K562 (cell line): ENCODE measurements around the gene IL6R. TPM values are rescaled to one million over a fixed set of nuclear protein-coding genes. Genes with fewer than 3 reads are reported as not detected.

Experiments
- ATAC-seq: fragments of 200-7000 bp; cut with Tn5 transposase; 3 replicates; pipeline ENCODE4 v1.9.1; 2020; ENCODE audit warnings: moderate library complexity
- BruUV-seq: library from RNA; stranded (reverse); fragments of 400-500 nt; replicated peaks from 2 replicates; lab custom pipeline; 2021; lab: Mats Ljungman, UMichigan
- CTCF ChIA-PET: fragments of 300-600 bp; formaldehyde crosslinking; extraction: SDS; loops from one replicate; lab custom pipeline; 2021; ENCODE audit warnings: low intra/inter-chr PET ratio; lab: Yijun Ruan, JAX
- POLR2A ChIA-PET: fragments of 300-600, 350-650 bp; sonication (Branson Sonifier 250); formaldehyde crosslinking; extraction: SDS; loops from one replicate; lab custom pipeline; 2021; ENCODE audit warnings: antibody characterized with exemption, inconsistent platforms; lab: Yijun Ruan, JAX
- DNase-seq, 4 experiments: peaks; one replicate each; pipeline versions ENCODE4 v3.0.0 to v3.0.0-alpha.2; 2011 to 2018; ENCODE audit warnings: low spot score in 3 of 4, mixed read lengths in 3 of 4; ENCODE audit errors: extremely low read depth in 1 of 4
- FAIRE-seq: peaks from 2 replicates; lab custom pipeline; 2011; peaks lifted over from hg19 to GRCh38; lab: Jason Lieb, UNC
- H2AFZ ChIP-seq: 2 replicates; pipeline ENCODE4 v1.6.0; 2011; ENCODE audit warnings: low read depth, low read length, control low read depth, inconsistent platforms
- H3K27ac ChIP-seq: fragments of 200-600 bp; 3 replicates; pipeline ENCODE4 v1.8.0; 2011; ENCODE audit warnings: low read depth, mild to moderate bottlenecking, control low read depth, inconsistent platforms, low read length, moderate library complexity, mixed read lengths; ENCODE audit errors: extremely low read depth
- H3K27me3 ChIP-seq, 2 experiments: fragments of 300-600 bp in 1 of 2; 2 replicates in 1 of 2; 3 replicates in 1 of 2; pipeline versions ENCODE4 v1.6.0 to v1.8.0; 2011; ENCODE audit warnings: inconsistent platforms in 2 of 2, low read length in 2 of 2, mild to moderate bottlenecking in 1 of 2, mixed read lengths in 1 of 2, moderate library complexity in 1 of 2; ENCODE audit not compliant: control insufficient read depth in 2 of 2, insufficient read depth in 2 of 2
- H3K36me3 ChIP-seq: fragments of 300-600 bp; 3 replicates; pipeline ENCODE4 v1.8.0; 2011; ENCODE audit warnings: mild to moderate bottlenecking, low read length, inconsistent platforms; ENCODE audit not compliant: control insufficient read depth, insufficient read depth
- H3K4me1 ChIP-seq, 2 experiments: fragments of 200-600 bp in 1 of 2; replicated peaks in 1 of 2; 2 replicates in 1 of 2; 3 replicates in 1 of 2; pipeline versions ENCODE4 v1.5.1 to v1.8.0; 2011; ENCODE audit warnings: inconsistent platforms in 2 of 2, low read length in 2 of 2, mild to moderate bottlenecking in 1 of 2, mixed read lengths in 1 of 2, moderate library complexity in 1 of 2; ENCODE audit not compliant: control insufficient read depth in 2 of 2, insufficient read depth in 2 of 2
- H3K4me2 ChIP-seq: 2 replicates; pipeline ENCODE4 v1.6.1; 2011; ENCODE audit warnings: low read length, control low read depth, inconsistent platforms, mixed read lengths; ENCODE audit not compliant: insufficient read depth
- H3K4me3 ChIP-seq: fragments of 200-600 bp; sonication (generic), shearing (Covaris generic); 2 replicates; pipeline ENCODE4 v1.5.1; 2016; ENCODE audit warnings: control low read depth, inconsistent platforms
- H3K79me2 ChIP-seq: fragments of 200-600 bp; 3 replicates; pipeline ENCODE4 v1.8.0; 2011; ENCODE audit warnings: low read length, inconsistent platforms; ENCODE audit not compliant: control insufficient read depth, insufficient read depth
- H3K9ac ChIP-seq, 2 experiments: 2 replicates each; pipeline versions ENCODE4 v1.6.0 to v1.6.1; 2011; ENCODE audit warnings: low read depth in 2 of 2, low read length in 2 of 2, control low read depth in 1 of 2, inconsistent platforms in 1 of 2, mild to moderate bottlenecking in 1 of 2, mixed read lengths in 1 of 2; ENCODE audit not compliant: insufficient read depth in 1 of 2
- H3K9me1 ChIP-seq: one replicate; pipeline ENCODE4 v1.6.0; 2011; ENCODE audit warnings: inconsistent platforms, mild to moderate bottlenecking, low read length, moderate library complexity; ENCODE audit not compliant: control insufficient read depth, insufficient read depth
- H3K9me3 ChIP-seq: replicated peaks from 2 replicates; pipeline ENCODE4 v1.5.1; 2011; ENCODE audit warnings: low read depth, low read length, inconsistent platforms; ENCODE audit not compliant: control insufficient read depth, insufficient read depth
- H4K20me1 ChIP-seq: replicated peaks from 2 replicates; pipeline ENCODE4 v1.6.1; 2011; ENCODE audit warnings: low read length, inconsistent platforms, mixed read lengths; ENCODE audit not compliant: control insufficient read depth, insufficient read depth
- ARID2 ChIP-seq: fragments of 450-650 bp; IDR thresholded peaks from 2 replicates; pipeline ENCODE4 v1.6.1; 2017; ENCODE audit warnings: antibody characterized with exemption, mild to moderate bottlenecking
- ARNT ChIP-seq, 2 experiments: fragments of 450-650 bp; IDR thresholded peaks; 2 replicates each; pipeline ENCODE4 v1.6.1; 2016; ENCODE audit warnings: mild to moderate bottlenecking in 1 of 2
- BDP1 ChIP-seq: IDR thresholded peaks from 3 replicates; pipeline ENCODE4 v1.6.1; 2011; ENCODE audit not compliant: insufficient read length, insufficient read depth
- ETV6 ChIP-seq, 3 experiments: fragments of 150-350 bp in 1 of 3; sonication (generic) in 1 of 3; formaldehyde crosslinking in 1 of 3; IDR thresholded peaks; 2 replicates each; pipeline versions ENCODE4 v1.6.1 to v1.8.0; 2014 to 2022; ENCODE audit warnings: borderline replicate concordance in 2 of 3, low read depth in 2 of 3, antibody characterized with exemption in 1 of 3, low read length in 1 of 3, mild to moderate bottlenecking in 1 of 3, missing genetic modification reagents in 1 of 3
- HDAC1 ChIP-seq, 2 experiments: fragments of 450-650 bp; IDR thresholded peaks; 2 replicates each; pipeline ENCODE4 v1.6.1; 2016 to 2017; ENCODE audit warnings: inconsistent platforms in 1 of 2, mild to moderate bottlenecking in 1 of 2, moderate library complexity in 1 of 2
- LEF1 ChIP-seq: fragments of 450-650 bp; IDR thresholded peaks from 2 replicates; pipeline ENCODE4 v1.6.1; 2016; ENCODE audit warnings: mild to moderate bottlenecking
- MAFG ChIP-seq: fragments of 450-650 bp; conservative IDR thresholded peaks from 2 replicates; pipeline ENCODE4 v1.6.1; 2016; ENCODE audit warnings: missing genetic modification characterization, missing compliant biosample characterization
- MIER1 ChIP-seq: fragments of 450-650 bp; IDR thresholded peaks from 2 replicates; pipeline ENCODE4 v1.6.1; 2016; ENCODE audit warnings: antibody characterized with exemption, mild to moderate bottlenecking, low read depth
- SIN3B ChIP-seq: fragments of 450-650 bp; IDR thresholded peaks from 2 replicates; pipeline ENCODE4 v1.6.1; 2017; ENCODE audit warnings: low read depth, mild to moderate bottlenecking, moderate library complexity
- ZEB2 ChIP-seq: fragments of 450-650 bp; IDR thresholded peaks from 2 replicates; pipeline ENCODE4 v1.6.1; 2016
- ZNF197 ChIP-seq: fragments of 200-800 bp; sonication (Bioruptor generic); IDR thresholded peaks from 2 replicates; pipeline ENCODE4 v1.6.1; 2016; ENCODE audit warnings: low read depth, missing genetic modification characterization, missing compliant biosample characterization
- ZNF445 ChIP-seq: fragments of 250-450 bp; sonication (Bioruptor Pico); IDR thresholded peaks from 2 replicates; pipeline ENCODE4 v1.4.0; 2020; ENCODE audit warnings: low read depth, mild to moderate bottlenecking, moderate library complexity
- WGBS: fragments of 100-300 bp; shearing (Covaris generic); methylation state at CpG from one replicate; pipeline ENCODE4 v1.1.6; 2016; ENCODE audit warnings: low coverage, mixed read lengths; ENCODE audit not compliant: insufficient coverage; ENCODE audit errors: missing lambda C conversion rate; 5-methylcytosine and 5-hydroxymethylcytosine counted together
- in situ Hi-C: fragments of 300-500 bp; cut with MboI; formaldehyde crosslinking; loops from 4 replicates; pipeline ENCODE4 v1.15.0; 2018; ENCODE audit warnings: inconsistent platforms, mixed read lengths
- intact Hi-C: fragments of 100-400 bp; cut with micrococcal nuclease; formaldehyde crosslinking; loops from 2 replicates; pipeline ENCODE4 v1.14.2; 2022
- polyA plus RNA-seq, 8 experiments: library from polyadenylated mRNA; depleted of rRNA in 4 of 8; stranded (reverse) in 5 of 8; unstranded in 3 of 8; fragments of >200 nt; fragmentation: Nextera tagmentation in 2 of 8; fragmentation: Illumina TruSeq in 1 of 8; extraction: Ambion mirVana in 2 of 8; extraction: Trizol in 1 of 8; gene quantifications; 2 replicates each; pipeline versions ENCODE4 v1.2.1 to v1.2.3, GENCODE V29; 2011 to 2014; ENCODE audit warnings: inconsistent platforms in 1 of 8, missing spikeins in 1 of 8
- total RNA-seq, 7 experiments: library from RNA; depleted of rRNA in 6 of 7; stranded (reverse); fragments of >200 nt in 6 of 7; fragmentation: Illumina TruSeq in 2 of 7; extraction: Trizol in 2 of 7; gene quantifications; 2 replicates each; pipeline versions ENCODE4 v1.2.1 to v1.2.3, GENCODE V29; 2011 to 2021; ENCODE audit warnings: low replicate concordance in 1 of 7
- TF ChIP-seq, protein P1 (sequence below): fragments of 150-350 bp; IDR thresholded peaks from 2 replicates; pipeline ENCODE4 v1.6.1; 2014; ENCODE audit warnings: low read depth, mild to moderate bottlenecking, low read length, borderline replicate concordance
- TF ChIP-seq, protein P2 (sequence below): IDR thresholded peaks from 2 replicates; pipeline ENCODE4 v1.6.1; 2012; ENCODE audit warnings: low read depth, low read length, improper control_type of control experiment, borderline replicate concordance

The IL6R gene
- total and polyA plus RNA-seq, 9 of the 15 experiments (the other 6 are each of a cell fraction or from before 2014, with no cell fraction given): 0.05 to 1.1 (median 0.11) TPM; not detected in 2

DNA sequence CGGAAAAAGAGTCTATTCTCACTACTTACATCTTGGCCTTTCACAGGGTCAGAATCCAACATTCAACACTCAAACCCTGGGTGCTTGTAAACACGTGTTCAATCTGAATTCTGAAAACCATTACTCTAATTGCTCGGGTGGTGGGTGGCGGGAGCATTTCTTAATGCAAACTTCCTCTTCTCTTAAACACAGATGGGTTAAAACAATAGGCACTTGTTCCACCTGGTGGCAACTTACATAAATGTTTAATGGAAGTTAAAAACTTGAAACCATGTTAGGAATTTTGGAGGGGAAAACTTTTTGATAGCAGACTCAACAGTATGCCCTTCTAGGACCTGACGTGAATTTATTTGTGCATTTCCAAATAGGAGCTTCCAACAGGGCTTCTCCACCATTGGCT is 73.5 kb downstream of the IL6R start (continued):
- no peak for TF ChIP-seq ETV6 (IDR thresholded peaks at IDR 0.05; ENCODE audit: borderline replicate concordance in 1 of 2, low read depth in 2 of 2, low read length in 1 of 2)
- no peak for TF ChIP-seq ETV6 (CRISPR knock-in tag; IDR thresholded peaks at IDR 0.05; ENCODE audit: borderline replicate concordance)
- TF ChIP-seq ZEB2: no peak

DNA sequence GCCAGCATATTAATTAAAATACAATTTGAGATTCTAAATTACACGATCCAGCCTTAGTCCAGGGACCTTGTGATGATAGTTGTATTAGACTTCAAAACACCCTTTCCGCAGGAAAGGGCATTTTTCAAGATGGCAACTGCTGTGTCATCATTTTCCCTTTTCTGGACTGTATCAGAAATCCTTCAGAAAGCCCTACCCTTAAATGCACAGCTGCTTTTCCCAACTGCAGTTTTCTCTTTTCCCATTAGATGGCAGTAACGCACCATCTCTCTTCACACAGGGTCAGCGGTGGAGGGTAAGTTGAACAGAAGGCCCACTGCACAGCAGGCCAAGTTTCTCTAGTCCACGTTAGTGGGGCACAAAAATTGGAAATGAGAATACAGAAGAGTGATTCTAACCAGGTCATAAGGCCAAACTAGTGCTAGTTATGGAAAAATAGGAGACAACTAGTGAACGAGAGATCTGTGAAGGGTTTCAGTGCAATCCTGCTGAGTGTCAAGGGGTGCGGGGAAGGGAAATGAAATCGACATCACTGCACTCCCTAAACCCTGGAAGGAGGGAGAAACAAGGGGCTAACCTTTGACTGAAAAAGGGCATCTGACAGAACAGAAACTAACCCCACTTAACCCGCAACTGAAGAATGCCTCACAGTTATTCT is 74.8 kb downstream of the IL6R start:
- no TSS peak for BruUV-seq
- POLR2A ChIA-PET: interaction anchor here (0.7 to 1.0 kb wide), 3 partner anchors 13 to 22 kb away, joined by 3 read pairs; no protein-coding TSS in a partner anchor
- Histone ChIP-seq H3K27ac (no peak overlapping the region), H3K36me3 (no peaks in the 10 kb centered on the region), H3K9ac (no peak overlapping the region), H3K9me1 (no peaks in the 10 kb centered on the region), H2AFZ (peak overlapping the region; percentile 56), H3K27me3 (peaks cover under 1 to 7% of the 10 kb centered on the region in 2 experiments; a peak in 1 of 5 replicates), H3K9me3 (no peaks in the 10 kb centered on the region), H3K4me3 (no peak overlapping the region), H4K20me1 (no peaks in the 10 kb centered on the region), H3K79me2 (no peaks in the 10 kb centered on the region), H3K4me1 (peaks cover 0 to 4% of the 10 kb centered on the region in 2 experiments; a peak in 1 of 5 replicates), H3K4me2 (no peak overlapping the region)
- peak; percentile 80 to 87 (median 82) for DNase-seq
- 35% methylated on average over 9 of the region's 9 CpGs for WGBS
- intact Hi-C loops (loop anchor here (1.0 to 5.0 kb wide), 3 partner anchors 66 to 397 kb away; no protein-coding TSS in a partner anchor), in situ Hi-C loops (no loop called here)
- CTCF ChIA-PET: interaction anchor here (0.6 to 4.2 kb wide), 11 partner anchors 63 to 844 kb away, joined by 3 to 45 read pairs (median 3); partner anchors contain the start of gene UBE2Q1
- peak; percentile 95 for FAIRE-seq
- ATAC-seq: peak; percentile 98
- TF ChIP-seq SIN3B (peak; percentile 36; the same call in 1 of the 2 replicates), MAFG (tag) (peak; percentile 100), HDAC1 (IDR thresholded peaks at IDR 0.05) (no peak), ARNT (IDR thresholded peaks at IDR 0.05) (peak in 1 of 2 experiments; percentile 71; a peak in 1 of 4 replicates), ARID2 (peak; percentile 68; the same call in 1 of the 2 replicates), LEF1 (no peak), ZNF445 (no peak), MIER1 (no peak), BDP1 (no peak), ZNF197 (no peak)
- TF ChIP-seq, protein P1, sequence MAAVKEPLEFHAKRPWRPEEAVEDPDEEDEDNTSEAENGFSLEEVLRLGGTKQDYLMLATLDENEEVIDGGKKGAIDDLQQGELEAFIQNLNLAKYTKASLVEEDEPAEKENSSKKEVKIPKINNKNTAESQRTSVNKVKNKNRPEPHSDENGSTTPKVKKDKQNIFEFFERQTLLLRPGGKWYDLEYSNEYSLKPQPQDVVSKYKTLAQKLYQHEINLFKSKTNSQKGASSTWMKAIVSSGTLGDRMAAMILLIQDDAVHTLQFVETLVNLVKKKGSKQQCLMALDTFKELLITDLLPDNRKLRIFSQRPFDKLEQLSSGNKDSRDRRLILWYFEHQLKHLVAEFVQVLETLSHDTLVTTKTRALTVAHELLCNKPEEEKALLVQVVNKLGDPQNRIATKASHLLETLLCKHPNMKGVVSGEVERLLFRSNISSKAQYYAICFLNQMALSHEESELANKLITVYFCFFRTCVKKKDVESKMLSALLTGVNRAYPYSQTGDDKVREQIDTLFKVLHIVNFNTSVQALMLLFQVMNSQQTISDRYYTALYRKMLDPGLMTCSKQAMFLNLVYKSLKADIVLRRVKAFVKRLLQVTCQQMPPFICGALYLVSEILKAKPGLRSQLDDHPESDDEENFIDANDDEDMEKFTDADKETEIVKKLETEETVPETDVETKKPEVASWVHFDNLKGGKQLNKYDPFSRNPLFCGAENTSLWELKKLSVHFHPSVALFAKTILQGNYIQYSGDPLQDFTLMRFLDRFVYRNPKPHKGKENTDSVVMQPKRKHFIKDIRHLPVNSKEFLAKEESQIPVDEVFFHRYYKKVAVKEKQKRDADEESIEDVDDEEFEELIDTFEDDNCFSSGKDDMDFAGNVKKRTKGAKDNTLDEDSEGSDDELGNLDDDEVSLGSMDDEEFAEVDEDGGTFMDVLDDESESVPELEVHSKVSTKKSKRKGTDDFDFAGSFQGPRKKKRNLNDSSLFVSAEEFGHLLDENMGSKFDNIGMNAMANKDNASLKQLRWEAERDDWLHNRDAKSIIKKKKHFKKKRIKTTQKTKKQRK: no peak
- TF ChIP-seq, protein P2, sequence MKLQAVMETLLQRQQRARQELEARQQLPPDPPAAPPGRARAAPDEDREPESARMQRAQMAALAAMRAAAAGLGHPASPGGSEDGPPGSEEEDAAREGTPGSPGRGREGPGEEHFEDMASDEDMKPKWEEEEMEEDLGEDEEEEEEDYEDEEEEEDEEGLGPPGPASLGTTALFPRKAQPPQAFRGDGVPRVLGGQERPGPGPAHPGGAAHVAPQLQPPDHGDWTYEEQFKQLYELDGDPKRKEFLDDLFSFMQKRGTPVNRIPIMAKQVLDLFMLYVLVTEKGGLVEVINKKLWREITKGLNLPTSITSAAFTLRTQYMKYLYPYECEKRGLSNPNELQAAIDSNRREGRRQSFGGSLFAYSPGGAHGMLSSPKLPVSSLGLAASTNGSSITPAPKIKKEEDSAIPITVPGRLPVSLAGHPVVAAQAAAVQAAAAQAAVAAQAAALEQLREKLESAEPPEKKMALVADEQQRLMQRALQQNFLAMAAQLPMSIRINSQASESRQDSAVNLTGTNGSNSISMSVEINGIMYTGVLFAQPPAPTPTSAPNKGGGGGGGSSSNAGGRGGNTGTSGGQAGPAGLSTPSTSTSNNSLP: no peak
